K562 (cell line): ENCODE measurements around the gene CGA. TPM values are rescaled to one million over a fixed set of nuclear protein-coding genes. Genes with fewer than 3 reads are reported as not detected.
A peak's percentile ranks its signal among the peaks of the same experiment; 100 is the strongest.

ENCODE experiments used
- ATAC-seq: fragments of 200-7000 bp; cut with Tn5 transposase; 3 replicates; pipeline ENCODE4 v1.9.1; 2020; ENCODE audit warnings: moderate library complexity
- Bru-seq: library from RNA; stranded (reverse); fragments of 400-500 nt; gene quantifications from one replicate; lab custom pipeline; 2021; lab: Mats Ljungman, UMichigan
- BruChase-seq, 2 experiments: library from RNA; stranded (reverse); fragments of 400-500 nt; gene quantifications; one replicate each; lab custom pipeline; 2021; lab: Mats Ljungman, UMichigan
- BruUV-seq: library from RNA; stranded (reverse); fragments of 400-500 nt; replicated peaks from 2 replicates; lab custom pipeline; 2021; lab: Mats Ljungman, UMichigan
- CTCF ChIA-PET: fragments of 300-600 bp; formaldehyde crosslinking; extraction: SDS; loops from one replicate; lab custom pipeline; 2021; ENCODE audit warnings: low intra/inter-chr PET ratio; lab: Yijun Ruan, JAX
- POLR2A ChIA-PET: fragments of 300-600, 350-650 bp; sonication (Branson Sonifier 250); formaldehyde crosslinking; extraction: SDS; loops from one replicate; lab custom pipeline; 2021; ENCODE audit warnings: antibody characterized with exemption, inconsistent platforms; lab: Yijun Ruan, JAX
- DNase-seq, 4 experiments: peaks; one replicate each; pipeline versions ENCODE4 v3.0.0 to v3.0.0-alpha.2; 2011 to 2018; ENCODE audit warnings: low spot score in 3 of 4, mixed read lengths in 3 of 4; ENCODE audit errors: extremely low read depth in 1 of 4
- FAIRE-seq: peaks from 2 replicates; lab custom pipeline; 2011; peaks lifted over from hg19 to GRCh38; lab: Jason Lieb, UNC
- H2AFZ ChIP-seq: 2 replicates; pipeline ENCODE4 v1.6.0; 2011; ENCODE audit warnings: low read depth, low read length, control low read depth, inconsistent platforms
- H3K27ac ChIP-seq: fragments of 200-600 bp; 3 replicates; pipeline ENCODE4 v1.8.0; 2011; ENCODE audit warnings: low read depth, mild to moderate bottlenecking, control low read depth, inconsistent platforms, low read length, moderate library complexity, mixed read lengths; ENCODE audit errors: extremely low read depth
- H3K27me3 ChIP-seq, 2 experiments: fragments of 300-600 bp in 1 of 2; 2 replicates in 1 of 2; 3 replicates in 1 of 2; pipeline versions ENCODE4 v1.6.0 to v1.8.0; 2011; ENCODE audit warnings: inconsistent platforms in 2 of 2, low read length in 2 of 2, mild to moderate bottlenecking in 1 of 2, mixed read lengths in 1 of 2, moderate library complexity in 1 of 2; ENCODE audit not compliant: control insufficient read depth in 2 of 2, insufficient read depth in 2 of 2
- H3K36me3 ChIP-seq: fragments of 300-600 bp; 3 replicates; pipeline ENCODE4 v1.8.0; 2011; ENCODE audit warnings: mild to moderate bottlenecking, low read length, inconsistent platforms; ENCODE audit not compliant: control insufficient read depth, insufficient read depth
- H3K4me1 ChIP-seq, 2 experiments: fragments of 200-600 bp in 1 of 2; replicated peaks in 1 of 2; 2 replicates in 1 of 2; 3 replicates in 1 of 2; pipeline versions ENCODE4 v1.5.1 to v1.8.0; 2011; ENCODE audit warnings: inconsistent platforms in 2 of 2, low read length in 2 of 2, mild to moderate bottlenecking in 1 of 2, mixed read lengths in 1 of 2, moderate library complexity in 1 of 2; ENCODE audit not compliant: control insufficient read depth in 2 of 2, insufficient read depth in 2 of 2
- H3K4me2 ChIP-seq: 2 replicates; pipeline ENCODE4 v1.6.1; 2011; ENCODE audit warnings: low read length, control low read depth, inconsistent platforms, mixed read lengths; ENCODE audit not compliant: insufficient read depth
- H3K4me3 ChIP-seq: fragments of 200-600 bp; sonication (generic), shearing (Covaris generic); 2 replicates; pipeline ENCODE4 v1.5.1; 2016; ENCODE audit warnings: control low read depth, inconsistent platforms
- H3K79me2 ChIP-seq: fragments of 200-600 bp; 3 replicates; pipeline ENCODE4 v1.8.0; 2011; ENCODE audit warnings: low read length, inconsistent platforms; ENCODE audit not compliant: control insufficient read depth, insufficient read depth
- H3K9ac ChIP-seq, 2 experiments: 2 replicates each; pipeline versions ENCODE4 v1.6.0 to v1.6.1; 2011; ENCODE audit warnings: low read depth in 2 of 2, low read length in 2 of 2, control low read depth in 1 of 2, inconsistent platforms in 1 of 2, mild to moderate bottlenecking in 1 of 2, mixed read lengths in 1 of 2; ENCODE audit not compliant: insufficient read depth in 1 of 2
- H3K9me1 ChIP-seq: one replicate; pipeline ENCODE4 v1.6.0; 2011; ENCODE audit warnings: inconsistent platforms, mild to moderate bottlenecking, low read length, moderate library complexity; ENCODE audit not compliant: control insufficient read depth, insufficient read depth
- H3K9me3 ChIP-seq: replicated peaks from 2 replicates; pipeline ENCODE4 v1.5.1; 2011; ENCODE audit warnings: low read depth, low read length, inconsistent platforms; ENCODE audit not compliant: control insufficient read depth, insufficient read depth
- H4K20me1 ChIP-seq: replicated peaks from 2 replicates; pipeline ENCODE4 v1.6.1; 2011; ENCODE audit warnings: low read length, inconsistent platforms, mixed read lengths; ENCODE audit not compliant: control insufficient read depth, insufficient read depth
- AFF4 ChIP-seq: sonication (generic); formaldehyde crosslinking; IDR thresholded peaks from 2 replicates; pipeline ENCODE4 v1.8.0; 2023; ENCODE audit warnings: mild to moderate bottlenecking, missing genetic modification reagents
- MNT ChIP-seq, 2 experiments: fragments of 450-650 bp; conservative IDR thresholded peaks; 2 replicates each; pipeline ENCODE4 v1.6.1; 2017; ENCODE audit warnings: mild to moderate bottlenecking in 2 of 2, moderate library complexity in 2 of 2
- XRCC3 ChIP-seq: fragments of 450-650 bp; IDR thresholded peaks from 2 replicates; pipeline ENCODE4 v1.6.1; 2017; ENCODE audit warnings: mild to moderate bottlenecking, moderate library complexity
- ZNF436 ChIP-seq: fragments of 250-450, 450-650 bp; sonication (Bioruptor Pico); formaldehyde crosslinking; IDR thresholded peaks from 2 replicates; pipeline ENCODE4 v1.7.0; 2020; ENCODE audit warnings: mild to moderate bottlenecking
- WGBS: fragments of 100-300 bp; shearing (Covaris generic); methylation state at CpG from one replicate; pipeline ENCODE4 v1.1.6; 2016; ENCODE audit warnings: low coverage, mixed read lengths; ENCODE audit not compliant: insufficient coverage; ENCODE audit errors: missing lambda C conversion rate; 5-methylcytosine and 5-hydroxymethylcytosine counted together
- in situ Hi-C: fragments of 300-500 bp; cut with MboI; formaldehyde crosslinking; loops from 4 replicates; pipeline ENCODE4 v1.15.0; 2018; ENCODE audit warnings: inconsistent platforms, mixed read lengths
- intact Hi-C: fragments of 100-400 bp; cut with micrococcal nuclease; formaldehyde crosslinking; loops from 2 replicates; pipeline ENCODE4 v1.14.2; 2022
- long read RNA-seq, 3 experiments: library from polyadenylated mRNA in 2 of 3; library from RNA in 1 of 3; unstranded in 2 of 3; stranded (forward) in 1 of 3; transcript quantifications; one replicate each; pipeline ENCODE4 v2.0.0, GENCODE V29; 2019 to 2022
- polyA minus RNA-seq, 3 experiments: library from RNA; depleted of rRNA, polyadenylated mRNA; stranded (reverse); fragments of >200 nt; gene quantifications; 2 replicates each; pipeline ENCODE4 v1.2.3, GENCODE V29; 2011
- polyA plus RNA-seq, 8 experiments: library from polyadenylated mRNA; depleted of rRNA in 4 of 8; stranded (reverse) in 5 of 8; unstranded in 3 of 8; fragments of >200 nt; fragmentation: Nextera tagmentation in 2 of 8; fragmentation: Illumina TruSeq in 1 of 8; extraction: Ambion mirVana in 2 of 8; extraction: Trizol in 1 of 8; gene quantifications; 2 replicates each; pipeline versions ENCODE4 v1.2.1 to v1.2.3, GENCODE V29; 2011 to 2014; ENCODE audit warnings: inconsistent platforms in 1 of 8, missing spikeins in 1 of 8
- total RNA-seq, 7 experiments: library from RNA; depleted of rRNA in 6 of 7; stranded (reverse); fragments of >200 nt in 6 of 7; fragmentation: Illumina TruSeq in 2 of 7; extraction: Trizol in 2 of 7; gene quantifications; 2 replicates each; pipeline versions ENCODE4 v1.2.1 to v1.2.3, GENCODE V29; 2011 to 2021; ENCODE audit warnings: low replicate concordance in 1 of 7
- TF ChIP-seq, protein P1 (sequence below): IDR thresholded peaks from 2 replicates; pipeline ENCODE4 v1.6.1; 2012; ENCODE audit warnings: low read depth, low read length, improper control_type of control experiment, borderline replicate concordance
- TF ChIP-seq, protein P2 (sequence below): sonication (generic); formaldehyde crosslinking; IDR thresholded peaks from 2 replicates; pipeline ENCODE4 v1.9.0; 2022; ENCODE audit warnings: mild to moderate bottlenecking, missing genetic modification reagents

Gene CGA
- total RNA-seq (2011; cell fraction: chromatin; rRNA removed; ENCODE audit: low replicate concordance) = not detected in 2 replicates
- total RNA-seq (2011; cell fraction: nucleolus; rRNA removed) = not detected in 2 replicates
- total RNA-seq (2011; cell fraction: nucleoplasm; rRNA removed) = not detected in 2 replicates
- total RNA-seq (2014; rRNA removed) (not detected in 2 replicates), total RNA-seq (2014; rRNA removed; fragmentation: Illumina TruSeq; extraction: Trizol) (not detected in 2 replicates), total RNA-seq (2015; rRNA removed; fragmentation: Illumina TruSeq; extraction: Trizol) (not detected in 2 replicates), total RNA-seq (2021) (not detected in 2 replicates), polyA plus RNA-seq (2011; rRNA removed) (not detected in 2 replicates), polyA plus RNA-seq (2014; fragmentation: Illumina TruSeq; extraction: Trizol) (0.13 TPM in 1 of 2 replicates, not detected in the other), polyA plus RNA-seq (2014; fragmentation: Nextera tagmentation; extraction: Ambion mirVana) (under 1 TPM in 1 of 2 experiments, not detected in 1; 0.24 TPM), polyA plus RNA-seq (2014; rRNA removed) (not detected in 2 replicates), polyA minus RNA-seq (2011; rRNA and poly(A)+ RNA removed) (0.39 TPM in 1 of 2 replicates, not detected in the other), Bru-seq, nascent RNA (not detected), BruChase-seq, experiment 1, labeled RNA remaining after a 2-hour chase (percentile 8 among the genes with signal in this experiment), BruChase-seq, experiment 2, labeled RNA remaining after a 6-hour chase (not detected)
- polyA plus RNA-seq (2011; cell fraction: cytosol; rRNA removed) = not detected in 2 replicates
- not detected in 2 replicates for polyA plus RNA-seq (2011; cell fraction: nucleus; rRNA removed)
- polyA plus RNA-seq (2012) = not detected in 2 replicates
- 4.0 and 10.6 TPM in 2 replicates for polyA minus RNA-seq (2011; cell fraction: cytosol; rRNA and poly(A)+ RNA removed)
- 1.6 and 2.1 TPM in 2 replicates for polyA minus RNA-seq (2011; cell fraction: nucleus; rRNA and poly(A)+ RNA removed)
- long read RNA-seq, experiment 1 = 0 reads
- long read RNA-seq, experiment 2 = 0 reads
- long read RNA-seq, experiment 3 = 0 reads

DNA sequence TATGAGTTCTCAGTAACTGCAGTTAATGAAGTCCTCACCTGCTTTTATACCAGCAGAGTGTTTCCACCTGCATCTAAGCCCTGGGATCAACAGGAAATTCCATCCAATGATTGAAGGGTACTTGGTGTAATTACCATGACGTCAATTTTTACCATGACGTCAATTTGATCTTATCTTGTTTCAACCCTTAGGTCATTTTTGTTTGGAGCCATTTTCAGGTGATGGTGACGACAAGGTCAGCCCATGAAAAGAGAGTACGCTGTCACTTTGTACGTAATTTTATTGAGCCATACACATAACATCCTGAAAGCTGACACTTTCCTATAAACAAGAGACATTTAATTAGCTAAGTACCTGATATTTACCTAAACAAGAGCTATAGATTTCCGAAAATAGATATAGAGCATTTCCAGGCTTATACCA lies at the start of gene CGA:
Gene CGA (minus strand): TSS at position 20 of the 423 bp plus-strand sequence. CDS start 6,906 bp downstream, outside the sequence.
- CTCF ChIA-PET = no interaction called here
- Histone ChIP-seq H4K20me1 (no peaks in the 10 kb centered on the region), H3K9ac (no peak within 1 kb of the TSS), H2AFZ (no peak within 1 kb of the TSS), H3K4me2 (no peak within 1 kb of the TSS), H3K9me3 (no peaks in the 10 kb centered on the region), H3K36me3 (no peaks in the 10 kb centered on the region), H3K27ac (no peak within 1 kb of the TSS), H3K79me2 (no peaks in the 10 kb centered on the region), H3K27me3 (peaks cover 4 to 6% of the 10 kb centered on the region in 2 experiments; a peak in 3 of 5 replicates), H3K9me1 (no peaks in the 10 kb centered on the region), H3K4me1 (no peaks in the 10 kb centered on the region), H3K4me3 (no peak within 1 kb of the TSS)
- no peak for ATAC-seq
- intact Hi-C loops (no loop called here), in situ Hi-C loops (no loop called here)
- FAIRE-seq = no peak
- POLR2A ChIA-PET = no interaction called here
- WGBS = 0% methylated on average over 6 of the region's 6 CpGs
- DNase-seq = no peak
- no TSS peak for BruUV-seq
- TF ChIP-seq XRCC3 = no peak
- TF ChIP-seq, protein P1, sequence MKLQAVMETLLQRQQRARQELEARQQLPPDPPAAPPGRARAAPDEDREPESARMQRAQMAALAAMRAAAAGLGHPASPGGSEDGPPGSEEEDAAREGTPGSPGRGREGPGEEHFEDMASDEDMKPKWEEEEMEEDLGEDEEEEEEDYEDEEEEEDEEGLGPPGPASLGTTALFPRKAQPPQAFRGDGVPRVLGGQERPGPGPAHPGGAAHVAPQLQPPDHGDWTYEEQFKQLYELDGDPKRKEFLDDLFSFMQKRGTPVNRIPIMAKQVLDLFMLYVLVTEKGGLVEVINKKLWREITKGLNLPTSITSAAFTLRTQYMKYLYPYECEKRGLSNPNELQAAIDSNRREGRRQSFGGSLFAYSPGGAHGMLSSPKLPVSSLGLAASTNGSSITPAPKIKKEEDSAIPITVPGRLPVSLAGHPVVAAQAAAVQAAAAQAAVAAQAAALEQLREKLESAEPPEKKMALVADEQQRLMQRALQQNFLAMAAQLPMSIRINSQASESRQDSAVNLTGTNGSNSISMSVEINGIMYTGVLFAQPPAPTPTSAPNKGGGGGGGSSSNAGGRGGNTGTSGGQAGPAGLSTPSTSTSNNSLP = no peak
- TF ChIP-seq AFF4 = no peak
- no peak for TF ChIP-seq MNT (conservative IDR thresholded peaks at IDR 0.05)
- TF ChIP-seq ZNF436 (CRISPR knock-in tag) = no peak
- TF ChIP-seq, protein P2, sequence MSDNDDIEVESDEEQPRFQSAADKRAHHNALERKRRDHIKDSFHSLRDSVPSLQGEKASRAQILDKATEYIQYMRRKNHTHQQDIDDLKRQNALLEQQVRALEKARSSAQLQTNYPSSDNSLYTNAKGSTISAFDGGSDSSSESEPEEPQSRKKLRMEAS (CRISPR knock-in tag) = no peak
